Breast epithelium (tissue), 4 donors: ENCODE results near the gene CDCA7L. TPM values are rescaled to one million over a fixed set of nuclear protein-coding genes. Genes with fewer than 3 reads are reported as not detected.

Source experiments
- DNase-seq, 2 donors: peaks; one replicate each; pipeline ENCODE4 v3.0.0-alpha.2; 2019; ENCODE audit warnings: low spot score in 2 of 2
- H3K27ac ChIP-seq, 2 donors: fragments of 200-600 bp; sonication (generic) in 1 of 2; one replicate each; pipeline ENCODE4 v1.5.1; 2016 to 2019; ENCODE audit warnings: mild to moderate bottlenecking in 1 of 2
- H3K27me3 ChIP-seq, 2 donors: fragments of 200-600 bp; sonication (generic) in 1 of 2; one replicate each; pipeline versions ENCODE4 v1.5.1 to v1.6.0; 2017 to 2019; ENCODE audit warnings: control low read depth in 1 of 2, mild to moderate bottlenecking in 1 of 2
- H3K36me3 ChIP-seq: fragments of 200-600 bp; one replicate; pipeline ENCODE4 v1.5.1; 2019
- H3K4me1 ChIP-seq, 2 donors: fragments of 200-600 bp; sonication (generic); one replicate each; pipeline ENCODE4 v1.5.1; 2016 to 2019; ENCODE audit warnings: control low read depth in 1 of 2
- H3K4me3 ChIP-seq, 3 donors: fragments of 200-600 bp; sonication (generic); 1 replicate in 2 of 3; 2 replicates in 1 of 3; pipeline ENCODE4 v1.5.1; 2016 to 2019; ENCODE audit warnings: mild to moderate bottlenecking in 3 of 3, moderate library complexity in 2 of 3
- H3K9me3 ChIP-seq, 2 donors: fragments of 200-600 bp; sonication (generic) in 1 of 2; one replicate each; pipeline ENCODE4 v1.5.1; 2016 to 2019; ENCODE audit warnings: control low read depth in 1 of 2
- POLR2A ChIP-seq: fragments of 450-650 bp; IDR thresholded peaks from one replicate; pipeline ENCODE4 v1.6.1; 2016; ENCODE audit warnings: antibody characterized with exemption, mild to moderate bottlenecking, moderate library complexity
- POLR2AphosphoS5 ChIP-seq, 3 donors: sonication (generic); formaldehyde crosslinking; IDR thresholded peaks; one replicate each; pipeline ENCODE4 v1.6.1; 2017; ENCODE audit warnings: antibody characterized with exemption in 3 of 3
- intact Hi-C: fragments of 100-400 bp; cut with DNase I; formaldehyde crosslinking; loops from one replicate; pipeline ENCODE4 v1.15.1; 2023; ENCODE audit warnings: low total_unique reads
- total RNA-seq, 3 donors: library from RNA; depleted of rRNA; stranded (reverse); fragments of >200 nt; gene quantifications; one replicate each; pipeline ENCODE4 v1.1.0, GENCODE V29; 2016
- TF ChIP-seq, protein P1 (sequence below), 3 donors: fragments of 450-650 bp; IDR thresholded peaks; one replicate each; pipeline ENCODE4 v1.5.1; 2016 to 2017; ENCODE audit warnings: antibody characterized with exemption in 3 of 3, mild to moderate bottlenecking in 3 of 3, moderate library complexity in 3 of 3

The CDCA7L gene
- total RNA-seq, 3 donors from 2014 or later: 11.2 to 42.1 (median 20.3) TPM

DNA sequence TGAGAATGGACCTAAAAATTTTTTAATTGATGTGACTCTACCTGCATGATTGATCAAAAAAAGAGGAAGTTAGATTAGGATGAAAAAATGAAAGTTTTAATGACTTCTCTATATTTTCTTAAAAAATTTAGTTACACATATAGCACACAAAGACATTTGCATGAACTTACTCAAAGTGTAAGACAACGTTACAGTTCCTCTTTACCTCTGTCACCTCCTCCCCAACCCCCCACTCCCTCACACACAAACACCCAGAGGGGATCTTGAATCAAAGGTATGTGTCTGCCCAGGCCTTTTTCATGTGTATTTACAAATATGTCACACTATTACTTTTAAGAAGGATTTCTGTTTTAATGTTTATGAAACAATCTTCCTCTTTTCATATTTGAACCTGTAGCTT is 20.6 kb upstream of the CDCA7L start:
- no peak for DNase-seq
- Histone ChIP-seq H3K9me3 (no peaks in the 10 kb centered on the region), H3K4me3 (no peak overlapping the region), H3K27me3 (no peaks in the 10 kb centered on the region), H3K4me1 (no peaks in the 10 kb centered on the region), H3K27ac (no peak overlapping the region), H3K36me3 (no peaks in the 10 kb centered on the region)
- intact Hi-C loops: no loop called here
- no peak for TF ChIP-seq POLR2AphosphoS5 (IDR thresholded peaks at IDR 0.05)

DNA sequence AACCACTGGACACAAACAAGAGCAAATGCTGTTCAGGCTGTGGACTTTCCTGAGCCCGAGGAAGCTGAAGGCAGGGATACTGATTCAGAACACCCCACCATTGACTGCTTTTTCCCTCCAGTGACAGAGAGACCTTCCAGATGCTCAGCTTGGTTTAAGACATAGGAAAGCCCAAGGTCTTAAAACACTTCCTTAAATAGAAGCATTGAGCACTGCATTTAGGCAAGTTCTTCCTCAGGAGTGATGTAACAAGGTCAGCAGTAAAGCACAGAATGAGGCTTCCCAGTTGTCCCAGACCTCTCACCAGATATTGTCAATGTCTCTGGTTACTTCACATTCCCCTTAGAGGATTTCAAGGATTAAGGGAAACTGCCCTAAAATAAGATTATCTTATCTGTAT is 19.6 kb upstream of the CDCA7L start:
- Histone ChIP-seq H3K27ac (no peak overlapping the region), H3K4me3 (no peak overlapping the region), H3K4me1 (no peaks in the 10 kb centered on the region), H3K36me3 (no peaks in the 10 kb centered on the region), H3K9me3 (no peaks in the 10 kb centered on the region), H3K27me3 (no peaks in the 10 kb centered on the region)
- intact Hi-C loops: no loop called here
- TF ChIP-seq POLR2AphosphoS5 (IDR thresholded peaks at IDR 0.05) (no peak), POLR2A (no peak)
- TF ChIP-seq, protein P1, sequence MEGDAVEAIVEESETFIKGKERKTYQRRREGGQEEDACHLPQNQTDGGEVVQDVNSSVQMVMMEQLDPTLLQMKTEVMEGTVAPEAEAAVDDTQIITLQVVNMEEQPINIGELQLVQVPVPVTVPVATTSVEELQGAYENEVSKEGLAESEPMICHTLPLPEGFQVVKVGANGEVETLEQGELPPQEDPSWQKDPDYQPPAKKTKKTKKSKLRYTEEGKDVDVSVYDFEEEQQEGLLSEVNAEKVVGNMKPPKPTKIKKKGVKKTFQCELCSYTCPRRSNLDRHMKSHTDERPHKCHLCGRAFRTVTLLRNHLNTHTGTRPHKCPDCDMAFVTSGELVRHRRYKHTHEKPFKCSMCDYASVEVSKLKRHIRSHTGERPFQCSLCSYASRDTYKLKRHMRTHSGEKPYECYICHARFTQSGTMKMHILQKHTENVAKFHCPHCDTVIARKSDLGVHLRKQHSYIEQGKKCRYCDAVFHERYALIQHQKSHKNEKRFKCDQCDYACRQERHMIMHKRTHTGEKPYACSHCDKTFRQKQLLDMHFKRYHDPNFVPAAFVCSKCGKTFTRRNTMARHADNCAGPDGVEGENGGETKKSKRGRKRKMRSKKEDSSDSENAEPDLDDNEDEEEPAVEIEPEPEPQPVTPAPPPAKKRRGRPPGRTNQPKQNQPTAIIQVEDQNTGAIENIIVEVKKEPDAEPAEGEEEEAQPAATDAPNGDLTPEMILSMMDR (IDR thresholded peaks at IDR 0.05): no peak
- no peak for DNase-seq

DNA sequence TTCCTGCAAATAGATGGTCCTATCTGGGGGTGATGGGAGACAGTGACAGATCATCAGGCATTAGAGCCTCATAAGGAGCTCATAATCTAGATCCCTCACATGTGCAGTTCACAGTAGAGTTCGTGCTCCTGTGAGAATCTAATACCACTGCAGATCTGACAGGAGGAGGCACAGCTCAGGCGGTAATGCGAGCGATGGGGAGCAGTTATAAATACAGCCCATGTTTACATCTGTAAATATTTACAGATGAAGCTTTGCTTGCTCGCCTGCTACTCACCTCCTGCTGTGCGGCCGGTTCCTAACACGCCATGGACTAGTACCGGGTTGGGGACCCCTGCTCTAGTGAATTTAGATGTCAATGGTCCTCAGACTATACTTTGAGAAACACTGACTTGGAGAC is 17.0 kb upstream of the CDCA7L start:
- Histone ChIP-seq H3K4me1 (no peaks in the 10 kb centered on the region), H3K4me3 (no peak overlapping the region), H3K27ac (no peak overlapping the region), H3K36me3 (no peaks in the 10 kb centered on the region), H3K9me3 (no peaks in the 10 kb centered on the region), H3K27me3 (no peaks in the 10 kb centered on the region)
- intact Hi-C loops: no loop called here
- DNase-seq: no peak
- TF ChIP-seq, protein P1 (IDR thresholded peaks at IDR 0.05): no peak
- TF ChIP-seq POLR2AphosphoS5 (IDR thresholded peaks at IDR 0.05) (no peak), POLR2A (no peak)

DNA sequence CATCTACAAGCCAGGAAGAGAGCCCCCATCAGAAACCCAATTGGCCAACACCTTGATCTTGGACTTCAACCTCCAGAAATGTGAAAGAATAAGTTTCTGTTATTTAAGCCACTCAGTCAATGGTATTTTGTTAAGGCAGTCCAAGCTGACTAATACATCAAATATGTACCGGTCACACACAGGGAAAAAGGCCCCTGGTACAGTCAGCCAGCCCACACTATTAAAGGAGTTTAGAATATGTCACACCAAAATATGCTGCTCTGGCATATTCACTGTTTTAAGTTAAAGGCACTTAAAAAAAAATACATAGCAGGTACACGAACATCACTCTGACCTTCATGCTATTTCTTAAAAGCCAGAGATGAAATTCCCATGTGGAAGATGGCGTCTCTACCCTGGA is 15.2 kb upstream of the CDCA7L start:
- intact Hi-C loops: no loop called here
- H3K9me3 ChIP-seq: no peaks in the 10 kb centered on the region
- TF ChIP-seq, protein P1 (IDR thresholded peaks at IDR 0.05): no peak
- no peak for TF ChIP-seq POLR2AphosphoS5 (IDR thresholded peaks at IDR 0.05)
- no peak for TF ChIP-seq POLR2A
- H3K27ac ChIP-seq: no peak overlapping the region
- H3K36me3 ChIP-seq: no peaks in the 10 kb centered on the region
- no peak overlapping the region for H3K4me3 ChIP-seq
- DNase-seq: no peak
- no peaks in the 10 kb centered on the region for H3K27me3 ChIP-seq
- no peaks in the 10 kb centered on the region for H3K4me1 ChIP-seq

DNA sequence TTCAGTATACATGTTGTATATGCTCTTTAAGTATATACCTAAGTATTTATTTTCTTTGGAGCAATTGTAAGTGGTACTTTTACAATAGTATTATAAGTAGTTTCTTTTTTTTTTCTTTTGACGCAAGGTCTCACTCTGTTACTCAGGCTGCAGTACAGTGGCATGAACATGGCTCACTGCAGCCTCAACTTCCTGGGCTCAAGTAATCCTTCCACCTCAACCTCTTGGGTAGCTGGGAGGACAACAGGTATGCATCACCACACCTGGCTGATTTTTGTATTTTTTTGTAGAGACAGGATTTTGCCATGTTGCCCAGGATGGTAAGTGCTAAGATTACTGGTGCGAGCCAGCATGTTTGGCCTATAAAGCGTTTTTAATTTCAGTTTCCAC is 13.7 kb upstream of the CDCA7L start:
- no peak for DNase-seq
- intact Hi-C loops: no loop called here
- no peaks in the 10 kb centered on the region for H3K36me3 ChIP-seq
- no peaks in the 10 kb centered on the region for H3K27me3 ChIP-seq
- H3K9me3 ChIP-seq: no peaks in the 10 kb centered on the region
- no peaks in the 10 kb centered on the region for H3K4me1 ChIP-seq
- H3K4me3 ChIP-seq: no peak overlapping the region
- no peak for TF ChIP-seq POLR2AphosphoS5 (IDR thresholded peaks at IDR 0.05)
- TF ChIP-seq, protein P1 (IDR thresholded peaks at IDR 0.05): no peak
- TF ChIP-seq POLR2A: no peak
- no peak overlapping the region for H3K27ac ChIP-seq

DNA sequence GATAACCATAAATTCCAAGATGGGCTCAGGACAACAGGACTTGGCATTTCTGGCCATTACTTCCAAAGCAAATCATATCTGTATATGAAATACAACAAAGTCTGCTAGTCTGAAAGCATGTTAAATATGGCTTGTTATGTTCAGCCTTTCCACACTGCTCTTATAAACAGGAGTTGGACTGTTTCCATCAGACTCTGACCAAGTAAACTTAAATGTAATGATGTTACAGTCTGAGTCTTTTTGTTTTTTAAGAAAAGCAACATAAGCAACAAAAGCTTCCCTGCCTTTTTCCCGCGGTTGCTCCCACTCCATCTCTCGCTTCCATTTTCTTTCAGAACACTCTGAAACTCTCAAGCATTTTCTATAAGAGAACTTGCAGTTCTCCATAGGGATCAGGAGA is 8.1 kb upstream of the CDCA7L start:
- intact Hi-C loops: no loop called here
- Histone ChIP-seq H3K36me3 (no peaks in the 10 kb centered on the region), H3K4me1 (no peaks in the 10 kb centered on the region), H3K27ac (no peak overlapping the region), H3K9me3 (no peaks in the 10 kb centered on the region), H3K4me3 (no peak overlapping the region), H3K27me3 (no peaks in the 10 kb centered on the region)
- no peak for DNase-seq
- TF ChIP-seq POLR2AphosphoS5 (IDR thresholded peaks at IDR 0.05) (no peak), POLR2A (no peak)
- TF ChIP-seq, protein P1 (IDR thresholded peaks at IDR 0.05): no peak
